SK-N-MC (cell line): ENCODE results near the gene CRTAP.
"Not testable (repeated sequence)": the region's sequence is repeated elsewhere in the genome, so short reads cannot be mapped to it uniquely, and the experiment has no call there.

Experiments
- EZH2 ChIP-seq: fragments of 200-600 bp; sonication (generic); IDR thresholded peaks from one replicate; pipeline ENCODE4 v1.6.1; 2017; ENCODE audit warnings: antibody characterized with exemption
- FOXP2 ChIP-seq: optimal IDR thresholded peaks from 2 replicates; pipeline ENCODE3; 2011; ENCODE audit warnings: mild to moderate bottlenecking, moderate library complexity; ENCODE audit not compliant: insufficient read depth; ENCODE audit errors: extremely low read length, control extremely low read depth
- POLR2AphosphoS5 ChIP-seq: IDR thresholded peaks from 2 replicates; pipeline ENCODE4 v1.6.1; 2012; ENCODE audit warnings: mild to moderate bottlenecking, low read depth, low read length, borderline replicate concordance

DNA sequence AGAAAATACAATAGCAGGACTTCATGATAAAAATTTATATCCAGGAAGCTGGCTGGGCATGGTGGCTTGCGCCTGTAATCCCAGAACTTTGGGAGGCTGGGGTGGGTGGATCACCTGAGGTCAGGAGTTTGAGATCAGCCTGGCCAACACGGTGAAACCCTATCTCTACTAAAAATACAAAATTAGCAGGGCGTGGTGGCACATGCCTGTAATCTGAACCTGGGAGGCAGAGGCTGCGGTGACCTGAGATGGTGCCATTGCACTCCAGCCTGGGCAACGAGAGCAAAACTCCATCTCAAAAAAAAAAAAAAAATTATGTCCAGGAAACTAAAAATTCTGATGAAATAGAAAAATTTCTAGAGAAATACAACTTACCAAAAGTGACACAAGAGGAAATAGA is 48.8 kb downstream of the CRTAP start:
- not testable (repeated sequence) for TF ChIP-seq POLR2AphosphoS5, EZH2, FOXP2
